ENCODE results near the gene EVI5.

The EVI5 gene

DNA sequence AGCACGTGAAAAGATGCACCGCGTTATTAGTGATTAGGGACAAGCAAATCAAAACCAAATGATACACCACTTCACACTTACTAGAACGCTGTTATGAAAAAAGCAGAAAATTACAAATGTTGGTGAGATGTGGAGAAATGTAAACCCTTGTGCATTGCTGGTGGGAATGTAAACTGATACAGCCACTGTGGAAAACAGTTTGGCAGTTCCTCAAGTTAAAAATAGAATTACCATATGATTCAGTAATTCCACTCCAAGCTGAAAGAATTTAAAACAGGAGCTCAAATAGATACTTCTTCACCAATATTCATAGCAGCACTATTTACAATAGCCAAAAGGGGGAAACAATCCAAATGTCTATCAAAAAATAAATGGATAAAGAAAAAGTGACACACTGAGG, 10.3 kb upstream of the EVI5 start:
- Histone ChIP-seq H3K4me2 (ENCODE audit: low read length) (no peak overlapping the region), H3K27ac (no peak overlapping the region), H2AFZ (no peak overlapping the region), H3K4me3 (ENCODE audit: low read depth, low read length) (no peak overlapping the region), H3K79me2 (no peaks in the 10 kb centered on the region), H3K9ac (no peak overlapping the region), H3K9me3 (ENCODE audit: control insufficient read depth, low read length) (no peaks in the 10 kb centered on the region), H3K36me3 (ENCODE audit: control insufficient read depth, insufficient read depth, low read length) (no peaks in the 10 kb centered on the region), H3K27me3 (ENCODE audit: control insufficient read depth, insufficient read depth, low read length) (no peaks in the 10 kb centered on the region), H3K4me1 (no peaks in the 10 kb centered on the region)
- TF ChIP-seq, protein P1, sequence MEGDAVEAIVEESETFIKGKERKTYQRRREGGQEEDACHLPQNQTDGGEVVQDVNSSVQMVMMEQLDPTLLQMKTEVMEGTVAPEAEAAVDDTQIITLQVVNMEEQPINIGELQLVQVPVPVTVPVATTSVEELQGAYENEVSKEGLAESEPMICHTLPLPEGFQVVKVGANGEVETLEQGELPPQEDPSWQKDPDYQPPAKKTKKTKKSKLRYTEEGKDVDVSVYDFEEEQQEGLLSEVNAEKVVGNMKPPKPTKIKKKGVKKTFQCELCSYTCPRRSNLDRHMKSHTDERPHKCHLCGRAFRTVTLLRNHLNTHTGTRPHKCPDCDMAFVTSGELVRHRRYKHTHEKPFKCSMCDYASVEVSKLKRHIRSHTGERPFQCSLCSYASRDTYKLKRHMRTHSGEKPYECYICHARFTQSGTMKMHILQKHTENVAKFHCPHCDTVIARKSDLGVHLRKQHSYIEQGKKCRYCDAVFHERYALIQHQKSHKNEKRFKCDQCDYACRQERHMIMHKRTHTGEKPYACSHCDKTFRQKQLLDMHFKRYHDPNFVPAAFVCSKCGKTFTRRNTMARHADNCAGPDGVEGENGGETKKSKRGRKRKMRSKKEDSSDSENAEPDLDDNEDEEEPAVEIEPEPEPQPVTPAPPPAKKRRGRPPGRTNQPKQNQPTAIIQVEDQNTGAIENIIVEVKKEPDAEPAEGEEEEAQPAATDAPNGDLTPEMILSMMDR (IDR thresholded peaks at IDR 0.05): no peak

DNA sequence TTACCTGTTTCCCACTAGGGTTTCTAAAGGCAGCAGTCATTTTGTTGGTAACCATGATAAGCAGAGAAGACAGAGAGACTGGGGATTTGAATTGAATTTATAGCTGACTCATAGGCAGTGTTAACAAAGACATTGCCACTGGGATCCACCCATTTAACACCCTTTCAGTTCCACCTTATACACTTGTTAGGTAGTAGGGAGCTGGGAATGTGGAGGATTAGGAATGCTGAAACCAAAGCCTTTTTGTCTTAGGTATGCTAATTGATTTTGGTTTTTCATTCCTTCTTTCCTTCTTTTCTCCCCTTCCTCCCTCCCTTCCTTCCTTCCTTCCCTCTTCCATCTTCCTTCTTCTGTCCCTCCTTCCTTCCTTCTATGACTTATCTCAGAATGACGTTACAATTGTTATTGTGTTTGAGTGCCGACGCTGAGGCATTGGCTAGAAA, 7.5 kb upstream of the EVI5 start:
- no peaks in the 10 kb centered on the region for H3K79me2 ChIP-seq
- H3K36me3 ChIP-seq (ENCODE audit: control insufficient read depth, insufficient read depth, low read length): no peaks in the 10 kb centered on the region
- no peaks in the 10 kb centered on the region for H3K9me3 ChIP-seq (ENCODE audit: control insufficient read depth, low read length)
- H3K4me1 ChIP-seq: no peaks in the 10 kb centered on the region
- H3K4me3 ChIP-seq (ENCODE audit: low read depth, low read length): no peak overlapping the region
- no peak overlapping the region for H3K27ac ChIP-seq
- H3K9ac ChIP-seq: no peak overlapping the region
- no peak overlapping the region for H3K4me2 ChIP-seq (ENCODE audit: low read length)
- TF ChIP-seq, protein P1 (IDR thresholded peaks at IDR 0.05): no peak
- H2AFZ ChIP-seq: no peak overlapping the region
- H3K27me3 ChIP-seq (ENCODE audit: control insufficient read depth, insufficient read depth, low read length): no peaks in the 10 kb centered on the region

GRCh38 chr1:92791487-92792066, 6.7 kb upstream of the EVI5 start:
- Histone ChIP-seq H3K27ac (no peak overlapping the region), H2AFZ (no peak overlapping the region), H3K36me3 (ENCODE audit: control insufficient read depth, insufficient read depth, low read length) (no peaks in the 10 kb centered on the region)

GRCh38 chr1:92790867-92791266, 6.0 kb upstream of the EVI5 start:
- H3K9ac ChIP-seq: no peak overlapping the region
- no peaks in the 10 kb centered on the region for H3K9me3 ChIP-seq (ENCODE audit: control insufficient read depth, low read length)
- H3K4me3 ChIP-seq (ENCODE audit: low read depth, low read length): no peak overlapping the region
- H3K4me2 ChIP-seq (ENCODE audit: low read length): no peak overlapping the region
- H3K36me3 ChIP-seq (ENCODE audit: control insufficient read depth, insufficient read depth, low read length): no peaks in the 10 kb centered on the region
- H3K27ac ChIP-seq: no peak overlapping the region
- H2AFZ ChIP-seq: no peak overlapping the region
- TF ChIP-seq, protein P1 (IDR thresholded peaks at IDR 0.05): no peak
- H3K4me1 ChIP-seq: no peaks in the 10 kb centered on the region
- no peaks in the 10 kb centered on the region for H3K27me3 ChIP-seq (ENCODE audit: control insufficient read depth, insufficient read depth, low read length)
- H3K79me2 ChIP-seq: no peaks in the 10 kb centered on the region

More at GRCh38 chr1:92791487-92792066, 6.7 kb upstream of the EVI5 start:
- no peaks in the 10 kb centered on the region for H3K9me3 ChIP-seq (ENCODE audit: control insufficient read depth, low read length)
- H3K9ac ChIP-seq: no peak overlapping the region
- no peak overlapping the region for H3K4me2 ChIP-seq (ENCODE audit: low read length)
- H3K79me2 ChIP-seq: no peaks in the 10 kb centered on the region
- TF ChIP-seq, protein P1 (IDR thresholded peaks at IDR 0.05): no peak
- no peak overlapping the region for H3K4me3 ChIP-seq (ENCODE audit: low read depth, low read length)
- H3K4me1 ChIP-seq: no peaks in the 10 kb centered on the region
- no peaks in the 10 kb centered on the region for H3K27me3 ChIP-seq (ENCODE audit: control insufficient read depth, insufficient read depth, low read length)

GRCh38 chr1:92790081-92790480, 5.2 kb upstream of the EVI5 start:
- H3K79me2 ChIP-seq: no peaks in the 10 kb centered on the region
- H3K4me1 ChIP-seq: no peaks in the 10 kb centered on the region
- no peak overlapping the region for H3K4me3 ChIP-seq (ENCODE audit: low read depth, low read length)
- H2AFZ ChIP-seq: no peak overlapping the region
- H3K36me3 ChIP-seq (ENCODE audit: control insufficient read depth, insufficient read depth, low read length): no peaks in the 10 kb centered on the region
- no peaks in the 10 kb centered on the region for H3K27me3 ChIP-seq (ENCODE audit: control insufficient read depth, insufficient read depth, low read length)
- no peak overlapping the region for H3K27ac ChIP-seq
- TF ChIP-seq, protein P1 (IDR thresholded peaks at IDR 0.05): no peak
- no peak overlapping the region for H3K9ac ChIP-seq
- no peaks in the 10 kb centered on the region for H3K9me3 ChIP-seq (ENCODE audit: control insufficient read depth, low read length)
- no peak overlapping the region for H3K4me2 ChIP-seq (ENCODE audit: low read length)
